Panc1 (cell line): Measurements from ENCODE around the gene CCDC174.

Experiments
- CTCF ChIP-seq: fragments of 450-650 bp; IDR thresholded peaks from 2 replicates; pipeline ENCODE4 v1.5.1; 2017; ENCODE audit warnings: mild to moderate bottlenecking
- POLR2AphosphoS5 ChIP-seq: IDR thresholded peaks from 2 replicates; pipeline ENCODE4 v1.6.1; 2012; ENCODE audit warnings: mild to moderate bottlenecking, low read depth, low read length, moderate library complexity
- TCF7L2 ChIP-seq: IDR thresholded peaks from 2 replicates; pipeline ENCODE4 v1.6.1; 2011; ENCODE audit warnings: mild to moderate bottlenecking, low read depth, low read length, inconsistent platforms

GRCh38 chr3:14645453-14645852, 6.1 kb upstream of the CCDC174 start:
- TF ChIP-seq CTCF (no peak), POLR2AphosphoS5 (no peak), TCF7L2 (no peak)
